HepG2 (cell line): Measurements from ENCODE around the gene MED13L. TPM values are rescaled to one million over a fixed set of nuclear protein-coding genes. Genes with fewer than 3 reads are reported as not detected.
A peak's percentile ranks its signal among the peaks of the same experiment; 100 is the strongest.

Experiments used
- AGO2 ChIP-seq: fragments of 200-400 bp; formaldehyde crosslinking; optimal IDR thresholded peaks from 2 replicates; pipeline ENCODE3; 2017; ENCODE audit warnings: mild to moderate bottlenecking, low read depth, low read length, moderate library complexity
- CEBPG ChIP-seq: IDR thresholded peaks from 2 replicates; pipeline ENCODE4 v1.6.1; 2016
- CREB1 ChIP-seq, 2 experiments: fragments of 450-650 bp in 1 of 2; IDR thresholded peaks; 2 replicates each; pipeline ENCODE4 v1.6.1; 2016 to 2017; ENCODE audit warnings: control low read depth in 1 of 2, mild to moderate bottlenecking in 1 of 2, missing compliant biosample characterization in 1 of 2, missing genetic modification characterization in 1 of 2
- CREM ChIP-seq, 2 experiments: sonication (generic) in 1 of 2; formaldehyde crosslinking in 1 of 2; IDR thresholded peaks; 2 replicates each; pipeline versions ENCODE4 v1.4.0 to v1.6.1; 2016 to 2020; ENCODE audit warnings: antibody characterized with exemption in 1 of 2, mild to moderate bottlenecking in 1 of 2, missing genetic modification reagents in 1 of 2
- DPF2 ChIP-seq: sonication (generic); formaldehyde crosslinking; IDR thresholded peaks from 2 replicates; pipeline ENCODE4 v1.4.0; 2020; ENCODE audit warnings: mild to moderate bottlenecking, low read depth, missing genetic modification reagents, borderline replicate concordance
- ETV5 ChIP-seq: IDR thresholded peaks from 2 replicates; pipeline ENCODE4 v1.6.1; 2018; ENCODE audit warnings: missing biosample characterization, missing genetic modification reagents, inconsistent platforms, borderline replicate concordance
- FOXP1 ChIP-seq, 2 experiments: fragments of 450-650 bp in 1 of 2; IDR thresholded peaks; 2 replicates each; pipeline ENCODE4 v1.6.1; 2017 to 2018; ENCODE audit warnings: antibody characterized with exemption in 1 of 2
- HDAC1 ChIP-seq: sonication (generic); formaldehyde crosslinking; IDR thresholded peaks from 2 replicates; pipeline ENCODE4 v1.5.1; 2020; ENCODE audit warnings: mild to moderate bottlenecking, missing genetic modification reagents
- HDAC2 ChIP-seq: sonication (generic); formaldehyde crosslinking; IDR thresholded peaks from 2 replicates; pipeline ENCODE4 v1.4.0; 2020; ENCODE audit warnings: missing genetic modification reagents
- HNF1A ChIP-seq, 2 experiments: sonication (generic) in 1 of 2; formaldehyde crosslinking in 1 of 2; IDR thresholded peaks; 2 replicates each; pipeline versions ENCODE4 v1.4.0 to v1.6.1; 2016 to 2020; ENCODE audit warnings: borderline replicate concordance in 1 of 2, low read depth in 1 of 2, mild to moderate bottlenecking in 1 of 2, missing genetic modification reagents in 1 of 2
- MTA1 ChIP-seq: sonication (generic); formaldehyde crosslinking; IDR thresholded peaks from 2 replicates; pipeline ENCODE4 v1.4.0; 2020; ENCODE audit warnings: missing genetic modification reagents, mild to moderate bottlenecking, borderline replicate concordance
- NONO ChIP-seq, 2 experiments: fragments of 450-650 bp in 1 of 2; sonication (generic) in 1 of 2; formaldehyde crosslinking in 1 of 2; IDR thresholded peaks in 1 of 2; conservative IDR thresholded peaks in 1 of 2; 2 replicates each; pipeline versions ENCODE4 v1.6.1 to v1.8.0; 2017 to 2022; ENCODE audit warnings: mild to moderate bottlenecking in 1 of 2, missing genetic modification reagents in 1 of 2, moderate library complexity in 1 of 2
- RCOR2 ChIP-seq: IDR thresholded peaks from 2 replicates; pipeline ENCODE4 v1.6.1; 2016; ENCODE audit warnings: missing biosample characterization, missing genetic modification reagents
- REPIN1 ChIP-seq: sonication (generic); formaldehyde crosslinking; IDR thresholded peaks from 2 replicates; pipeline ENCODE4 v1.8.0; 2022; ENCODE audit warnings: missing genetic modification reagents, low read depth, mild to moderate bottlenecking, borderline replicate concordance
- ZNF264 ChIP-seq: sonication (generic); formaldehyde crosslinking; IDR thresholded peaks from 2 replicates; pipeline ENCODE4 v1.4.0; 2020; ENCODE audit warnings: missing genetic modification reagents
- ZNF607 ChIP-seq: sonication (generic); formaldehyde crosslinking; IDR thresholded peaks from 2 replicates; pipeline ENCODE4 v1.5.1; 2020; ENCODE audit warnings: missing genetic modification reagents, mild to moderate bottlenecking, borderline replicate concordance
- ZNF609 ChIP-seq: sonication (generic); formaldehyde crosslinking; IDR thresholded peaks from 2 replicates; pipeline ENCODE4 v1.4.0; 2020; ENCODE audit warnings: mild to moderate bottlenecking, missing genetic modification reagents, borderline replicate concordance
- ZNF652 ChIP-seq: IDR thresholded peaks from 2 replicates; pipeline ENCODE4 v1.6.1; 2016; ENCODE audit warnings: low read depth, borderline replicate concordance
- ZNF792 ChIP-seq: IDR thresholded peaks from 2 replicates; pipeline ENCODE4 v1.6.1; 2016
- polyA plus RNA-seq, 8 experiments: library from polyadenylated mRNA; depleted of rRNA in 3 of 8; stranded (reverse) in 7 of 8; unstranded in 1 of 8; fragments of >200 nt; fragmentation: Illumina TruSeq in 4 of 8; extraction: Trizol in 4 of 8; gene quantifications; 2 replicates each; pipeline versions ENCODE4 v1.2.1 to v1.2.3, GENCODE V29; 2011 to 2016; ENCODE audit warnings: low read depth in 4 of 8, missing spikeins in 1 of 8, mixed read lengths in 1 of 8; ENCODE audit not compliant: insufficient read depth in 1 of 8
- total RNA-seq, 5 experiments: library from RNA; depleted of rRNA; stranded (reverse); fragments of >200 nt; fragmentation: Illumina TruSeq; extraction: Trizol; gene quantifications; 2 replicates each; pipeline ENCODE4 v1.2.3, GENCODE V29; 2016; ENCODE audit warnings: low read depth in 1 of 5

MED13L gene
- total and polyA plus RNA-seq, 2 of the 13 experiments (the other 11 are each of a cell fraction or from before 2014, with no cell fraction given), result 24.8 to 38.9 TPM

GRCh38 chr12:116133149-116133548 lies 144.3 kb downstream of the MED13L start (continued):
- TF ChIP-seq ZNF609 (CRISPR knock-in tag), result peak; percentile 62; the same call in 1 of the 2 replicates
- TF ChIP-seq REPIN1 (CRISPR knock-in tag), result peak; percentile 23; the same call in 1 of the 2 replicates
- 0 out of 2 replicates have a peak, but pooled peaks have one; percentile 21 for TF ChIP-seq ZNF652
- no peak for TF ChIP-seq CREB1 (IDR thresholded peaks at IDR 0.05)
- TF ChIP-seq CREB1 (CRISPR knock-in tag; IDR thresholded peaks at IDR 0.05), result 0 out of 2 replicates have a peak, but pooled peaks have one; percentile 27
- TF ChIP-seq AGO2, result no peak
- 0 out of 2 replicates have a peak, but pooled peaks have one; percentile 13 for TF ChIP-seq HNF1A (IDR thresholded peaks at IDR 0.05; ENCODE audit: low read depth)
- TF ChIP-seq HNF1A (CRISPR knock-in tag; IDR thresholded peaks at IDR 0.05; ENCODE audit: borderline replicate concordance), result no peak; the same call in 1 of the 2 replicates
- no peak for TF ChIP-seq ZNF792
- TF ChIP-seq HDAC1 (CRISPR knock-in tag), result peak; percentile 48; the same call in 1 of the 2 replicates
- TF ChIP-seq RCOR2 (CRISPR knock-in tag), result 0 out of 2 replicates have a peak, but pooled peaks have one; percentile 57
- TF ChIP-seq CREM (IDR thresholded peaks at IDR 0.05), result peak; percentile 47
- TF ChIP-seq CREM (CRISPR knock-in tag; IDR thresholded peaks at IDR 0.05), result no peak
- TF ChIP-seq ZNF607, result no peak; the same call in 1 of the 2 replicates
- peak; percentile 79 for TF ChIP-seq HDAC2 (CRISPR knock-in tag)
- TF ChIP-seq ETV5 (CRISPR knock-in tag), result peak; percentile 72; the same call in 1 of the 2 replicates
- no peak for TF ChIP-seq MTA1 (CRISPR knock-in tag)
- TF ChIP-seq CEBPG (CRISPR knock-in tag), result peak; percentile 92
- no peak for TF ChIP-seq FOXP1 (IDR thresholded peaks at IDR 0.05)
- peak; percentile 73; the same call in 1 of the 2 replicates for TF ChIP-seq FOXP1 (CRISPR knock-in tag; IDR thresholded peaks at IDR 0.05)
- no peak for TF ChIP-seq NONO (IDR thresholded peaks at IDR 0.05)
- peak; percentile 35; the same call in 1 of the 2 replicates for TF ChIP-seq NONO (CRISPR knock-in tag; conservative IDR thresholded peaks at IDR 0.05)
- peak; percentile 85 for TF ChIP-seq DPF2 (CRISPR knock-in tag)
- TF ChIP-seq ZNF264 (CRISPR knock-in tag), result 0 out of 2 replicates have a peak, but pooled peaks have one; percentile 43
